Measurements from ENCODE around the gene AAMDC.

Gene AAMDC

GRCh38 chr11:77799338-77799737 is 21.6 kb upstream of the AAMDC start:
- no peaks in the 10 kb centered on the region for H3K27me3 ChIP-seq (ENCODE audit: insufficient read depth, low read length)
- H4K8ac ChIP-seq (ENCODE audit: low read depth, low read length): no peak overlapping the region
- H3K23ac ChIP-seq (ENCODE audit: low read length): no peak overlapping the region
- no peaks in the 10 kb centered on the region for H3K4me1 ChIP-seq (ENCODE audit: control insufficient read depth in 1 of 2, insufficient read depth in 2 of 2, low read length in 2 of 2)
- no peak overlapping the region for H4K12ac ChIP-seq (ENCODE audit: low read depth, low read length)
- H3K14ac ChIP-seq (ENCODE audit: low read length): no peak overlapping the region
- H3K9ac ChIP-seq (ENCODE audit: low read length): no peak overlapping the region
- H3K9me3 ChIP-seq (ENCODE audit: insufficient read depth, low read depth, low read length): no peaks in the 10 kb centered on the region
- H2AK5ac ChIP-seq (ENCODE audit: low read length): no peak overlapping the region
- H2BK12ac ChIP-seq (ENCODE audit: low read length): no peak overlapping the region
- H2BK5ac ChIP-seq (ENCODE audit: low read depth, low read length, poor library complexity): no peak overlapping the region
- no CpG with 5 or more reads among the region's 3 CpGs for WGBS (ENCODE audit: extremely low coverage, insufficient coverage, insufficient read length)
- no peak overlapping the region for H2BK120ac ChIP-seq (ENCODE audit: insufficient read depth, low read length, poor library complexity)
- H4K91ac ChIP-seq (ENCODE audit: low read depth, low read length): no peak overlapping the region
- H3K4me3 ChIP-seq (ENCODE audit: low read depth, low read length): no peak overlapping the region
- H3K4ac ChIP-seq (ENCODE audit: low read depth, low read length): peak overlapping the region; percentile 62
- H3K4me2 ChIP-seq (ENCODE audit: low read length): no peak overlapping the region
- H3K79me1 ChIP-seq (ENCODE audit: low read length): no peaks in the 10 kb centered on the region
- no peaks in the 10 kb centered on the region for H3K36me3 ChIP-seq (ENCODE audit: control insufficient read depth in 1 of 2, insufficient read depth in 2 of 2, low read length in 2 of 2)
- peaks cover 4% of the 10 kb centered on the region for H3K79me2 ChIP-seq (ENCODE audit: control insufficient read depth, insufficient read depth, low read length, poor library complexity)
- H2AFZ ChIP-seq (ENCODE audit: insufficient read depth, low read length, poor library complexity): no peak overlapping the region
- DNase-seq: no peak
- H3K18ac ChIP-seq (ENCODE audit: low read length): no peak overlapping the region
- no peak overlapping the region for H3K27ac ChIP-seq (ENCODE audit: low read depth, low read length)

- Histone ChIP-seq H2AFZ (ENCODE audit: insufficient read depth, low read length, poor library complexity) (no peak overlapping the region), H3K27ac (ENCODE audit: low read depth, low read length) (no peak overlapping the region), H3K79me2 (ENCODE audit: control insufficient read depth, insufficient read depth, low read length, poor library complexity) (peaks cover 4% of the 10 kb centered on the region), H3K27me3 (ENCODE audit: insufficient read depth, low read length) (no peaks in the 10 kb centered on the region), H3K23ac (ENCODE audit: low read length) (no peak overlapping the region), H3K4ac (ENCODE audit: low read depth, low read length) (no peak overlapping the region), H2AK5ac (ENCODE audit: low read length) (no peak overlapping the region), H3K4me2 (ENCODE audit: low read length) (no peak overlapping the region), H4K8ac (ENCODE audit: low read depth, low read length) (no peak overlapping the region), H3K9me3 (ENCODE audit: insufficient read depth, low read depth, low read length) (no peaks in the 10 kb centered on the region), H3K4me3 (ENCODE audit: low read depth, low read length) (no peak overlapping the region), H4K91ac (ENCODE audit: low read depth, low read length) (no peak overlapping the region), H3K9ac (ENCODE audit: low read length) (no peak overlapping the region), H3K14ac (ENCODE audit: low read length) (no peak overlapping the region), H3K79me1 (ENCODE audit: low read length) (no peaks in the 10 kb centered on the region), H3K4me1 (ENCODE audit: control insufficient read depth in 1 of 2, insufficient read depth in 2 of 2, low read length in 2 of 2) (no peaks in the 10 kb centered on the region), H4K12ac (ENCODE audit: low read depth, low read length) (no peak overlapping the region), H2BK5ac (ENCODE audit: low read depth, low read length, poor library complexity) (no peak overlapping the region), H3K18ac (ENCODE audit: low read length) (no peak overlapping the region), H2BK12ac (ENCODE audit: low read length) (no peak overlapping the region), H2BK120ac (ENCODE audit: insufficient read depth, low read length, poor library complexity) (no peak overlapping the region), H3K36me3 (ENCODE audit: control insufficient read depth in 1 of 2, insufficient read depth in 2 of 2, low read length in 2 of 2) (no peaks in the 10 kb centered on the region)
- DNase-seq: no peak
These were observed 20.5 kb upstream of the AAMDC start for GRCh38 chr11:77800449-77800848.

GRCh38 chr11:77801477-77801876 is 19.5 kb upstream of the AAMDC start:
- Histone ChIP-seq H4K91ac (ENCODE audit: low read depth, low read length) (no peak overlapping the region), H2BK5ac (ENCODE audit: low read depth, low read length, poor library complexity) (no peak overlapping the region), H3K14ac (ENCODE audit: low read length) (no peak overlapping the region), H4K8ac (ENCODE audit: low read depth, low read length) (no peak overlapping the region), H3K4me1 (ENCODE audit: control insufficient read depth in 1 of 2, insufficient read depth in 2 of 2, low read length in 2 of 2) (no peaks in the 10 kb centered on the region), H3K27me3 (ENCODE audit: insufficient read depth, low read length) (no peaks in the 10 kb centered on the region), H3K9ac (ENCODE audit: low read length) (no peak overlapping the region), H3K9me3 (ENCODE audit: insufficient read depth, low read depth, low read length) (no peaks in the 10 kb centered on the region), H3K79me1 (ENCODE audit: low read length) (no peaks in the 10 kb centered on the region), H2AK5ac (ENCODE audit: low read length) (no peak overlapping the region), H4K12ac (ENCODE audit: low read depth, low read length) (no peak overlapping the region), H3K4me2 (ENCODE audit: low read length) (no peak overlapping the region), H2BK120ac (ENCODE audit: insufficient read depth, low read length, poor library complexity) (no peak overlapping the region), H3K4ac (ENCODE audit: low read depth, low read length) (no peak overlapping the region), H3K4me3 (ENCODE audit: low read depth, low read length) (no peak overlapping the region), H2AFZ (ENCODE audit: insufficient read depth, low read length, poor library complexity) (no peak overlapping the region), H3K18ac (ENCODE audit: low read length) (no peak overlapping the region), H3K36me3 (ENCODE audit: control insufficient read depth in 1 of 2, insufficient read depth in 2 of 2, low read length in 2 of 2) (no peaks in the 10 kb centered on the region), H2BK12ac (ENCODE audit: low read length) (no peak overlapping the region), H3K23ac (ENCODE audit: low read length) (no peak overlapping the region), H3K79me2 (ENCODE audit: control insufficient read depth, insufficient read depth, low read length, poor library complexity) (peaks cover 4% of the 10 kb centered on the region), H3K27ac (ENCODE audit: low read depth, low read length) (no peak overlapping the region)
- DNase-seq: no peak
- no CpG with 5 or more reads among the region's 3 CpGs for WGBS (ENCODE audit: extremely low coverage, insufficient coverage, insufficient read length)

GRCh38 chr11:77806415-77806814 is 14.5 kb upstream of the AAMDC start:
- peak overlapping the region; percentile 93 for H3K4ac ChIP-seq (ENCODE audit: low read depth, low read length)
- H3K36me3 ChIP-seq (ENCODE audit: control insufficient read depth in 1 of 2, insufficient read depth in 2 of 2, low read length in 2 of 2): peaks cover 0 to under 1% of the 10 kb centered on the region in 2 experiments
- no peaks in the 10 kb centered on the region for H3K27me3 ChIP-seq (ENCODE audit: insufficient read depth, low read length)
- DNase-seq: no peak
- no peak overlapping the region for H3K4me2 ChIP-seq (ENCODE audit: low read length)
- no peak overlapping the region for H3K14ac ChIP-seq (ENCODE audit: low read length)
- no peak overlapping the region for H2AFZ ChIP-seq (ENCODE audit: insufficient read depth, low read length, poor library complexity)
- no peak overlapping the region for H4K91ac ChIP-seq (ENCODE audit: low read depth, low read length)
- H3K18ac ChIP-seq (ENCODE audit: low read length): no peak overlapping the region
- no peak overlapping the region for H3K23ac ChIP-seq (ENCODE audit: low read length)
- H3K4me3 ChIP-seq (ENCODE audit: low read depth, low read length): no peak overlapping the region
- H3K79me2 ChIP-seq (ENCODE audit: control insufficient read depth, insufficient read depth, low read length, poor library complexity): peaks cover 1% of the 10 kb centered on the region
- no peak overlapping the region for H2BK120ac ChIP-seq (ENCODE audit: insufficient read depth, low read length, poor library complexity)
- no peaks in the 10 kb centered on the region for H3K9me3 ChIP-seq (ENCODE audit: insufficient read depth, low read depth, low read length)
- no peaks in the 10 kb centered on the region for H3K79me1 ChIP-seq (ENCODE audit: low read length)
- H4K8ac ChIP-seq (ENCODE audit: low read depth, low read length): no peak overlapping the region
- H4K12ac ChIP-seq (ENCODE audit: low read depth, low read length): no peak overlapping the region
- no peaks in the 10 kb centered on the region for H3K4me1 ChIP-seq (ENCODE audit: control insufficient read depth in 1 of 2, insufficient read depth in 2 of 2, low read length in 2 of 2)
- no peak overlapping the region for H2AK5ac ChIP-seq (ENCODE audit: low read length)
- no peak overlapping the region for H3K9ac ChIP-seq (ENCODE audit: low read length)
- no peak overlapping the region for H2BK12ac ChIP-seq (ENCODE audit: low read length)
- H3K27ac ChIP-seq (ENCODE audit: low read depth, low read length): no peak overlapping the region
- no peak overlapping the region for H2BK5ac ChIP-seq (ENCODE audit: low read depth, low read length, poor library complexity)

GRCh38 chr11:77806993-77807392 is 14.0 kb upstream of the AAMDC start:
- Histone ChIP-seq H3K23ac (ENCODE audit: low read length) (no peak overlapping the region), H2BK120ac (ENCODE audit: insufficient read depth, low read length, poor library complexity) (no peak overlapping the region), H3K79me2 (ENCODE audit: control insufficient read depth, insufficient read depth, low read length, poor library complexity) (peaks cover 1% of the 10 kb centered on the region), H3K9me3 (ENCODE audit: insufficient read depth, low read depth, low read length) (no peaks in the 10 kb centered on the region), H3K36me3 (ENCODE audit: control insufficient read depth in 1 of 2, insufficient read depth in 2 of 2, low read length in 2 of 2) (peaks cover 0 to 1% of the 10 kb centered on the region in 2 experiments), H3K79me1 (ENCODE audit: low read length) (no peaks in the 10 kb centered on the region), H4K8ac (ENCODE audit: low read depth, low read length) (no peak overlapping the region), H3K27me3 (ENCODE audit: insufficient read depth, low read length) (no peaks in the 10 kb centered on the region), H3K14ac (ENCODE audit: low read length) (no peak overlapping the region), H2BK12ac (ENCODE audit: low read length) (no peak overlapping the region), H3K9ac (ENCODE audit: low read length) (no peak overlapping the region), H3K4me3 (ENCODE audit: low read depth, low read length) (no peak overlapping the region), H3K18ac (ENCODE audit: low read length) (no peak overlapping the region), H2AK5ac (ENCODE audit: low read length) (no peak overlapping the region), H3K27ac (ENCODE audit: low read depth, low read length) (no peak overlapping the region), H3K4me1 (ENCODE audit: control insufficient read depth in 1 of 2, insufficient read depth in 2 of 2, low read length in 2 of 2) (no peaks in the 10 kb centered on the region), H3K4ac (ENCODE audit: low read depth, low read length) (no peak overlapping the region), H4K12ac (ENCODE audit: low read depth, low read length) (no peak overlapping the region), H3K4me2 (ENCODE audit: low read length) (no peak overlapping the region), H4K91ac (ENCODE audit: low read depth, low read length) (no peak overlapping the region), H2AFZ (ENCODE audit: insufficient read depth, low read length, poor library complexity) (no peak overlapping the region), H2BK5ac (ENCODE audit: low read depth, low read length, poor library complexity) (no peak overlapping the region)
- no peak for DNase-seq
- 100% methylated on average over 2 of the region's 2 CpGs for WGBS (ENCODE audit: extremely low coverage, insufficient coverage, insufficient read length)
